Epithelial cell of esophagus (primary cell): ENCODE results near the gene GPRC5D.

Experiments used
- DNase-seq: peaks from one replicate; pipeline ENCODE4 v3.0.0; 2010; ENCODE audit warnings: low read depth
- H3K4me3 ChIP-seq: 2 replicates; pipeline ENCODE4 v1.5.1; 2011; ENCODE audit warnings: mild to moderate bottlenecking, low read length, control low read depth
- CTCF ChIP-seq: IDR thresholded peaks from 2 replicates; pipeline ENCODE4 v1.5.1; 2011; ENCODE audit warnings: low read depth, mild to moderate bottlenecking, low read length, control low read depth, inconsistent platforms; ENCODE audit not compliant: insufficient read depth; ENCODE audit errors: missing control alignments

Gene GPRC5D

DNA sequence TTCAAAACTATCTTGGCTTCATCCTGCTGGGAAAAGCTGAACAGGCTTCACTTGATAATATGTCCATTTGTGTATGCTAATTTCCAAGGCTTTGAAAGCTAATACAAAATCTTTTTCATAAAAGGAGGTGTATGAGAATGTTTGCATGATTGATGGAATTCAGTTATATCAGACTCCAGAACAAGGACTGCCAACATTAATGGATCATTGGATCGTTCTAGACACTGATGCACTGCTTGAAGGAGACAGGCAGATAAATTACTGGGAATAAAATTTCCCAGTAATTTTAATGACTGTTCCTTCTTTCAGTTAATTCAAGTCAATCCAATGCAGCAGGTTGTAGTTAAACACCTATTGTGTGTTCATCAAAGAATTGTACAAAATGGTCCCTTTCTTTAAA is 466 bp downstream of the GPRC5D start:
- no peak for DNase-seq
- TF ChIP-seq CTCF: no peak
- no peak overlapping the region for H3K4me3 ChIP-seq

DNA sequence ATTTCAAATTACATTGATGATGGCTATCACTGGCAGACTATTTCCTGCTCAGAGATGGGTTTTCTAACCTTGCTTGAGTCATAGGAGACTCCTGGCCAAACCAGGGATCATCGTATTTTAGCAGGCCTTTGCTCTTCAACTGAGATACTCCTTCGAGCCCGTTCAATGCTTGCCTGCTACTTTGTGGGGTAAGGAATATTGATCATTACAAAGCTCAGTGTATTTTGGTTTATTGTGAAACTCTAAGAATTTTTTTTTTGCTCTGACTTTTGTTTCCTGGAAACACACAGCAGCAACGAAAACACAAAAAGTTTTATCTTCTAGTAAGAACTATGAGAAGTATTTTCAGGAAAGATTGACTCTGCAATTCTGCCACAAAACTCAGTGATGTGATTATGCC is 4.1 kb downstream of the GPRC5D start:
- no peak overlapping the region for H3K4me3 ChIP-seq
- TF ChIP-seq CTCF: no peak
- DNase-seq: no peak

DNA sequence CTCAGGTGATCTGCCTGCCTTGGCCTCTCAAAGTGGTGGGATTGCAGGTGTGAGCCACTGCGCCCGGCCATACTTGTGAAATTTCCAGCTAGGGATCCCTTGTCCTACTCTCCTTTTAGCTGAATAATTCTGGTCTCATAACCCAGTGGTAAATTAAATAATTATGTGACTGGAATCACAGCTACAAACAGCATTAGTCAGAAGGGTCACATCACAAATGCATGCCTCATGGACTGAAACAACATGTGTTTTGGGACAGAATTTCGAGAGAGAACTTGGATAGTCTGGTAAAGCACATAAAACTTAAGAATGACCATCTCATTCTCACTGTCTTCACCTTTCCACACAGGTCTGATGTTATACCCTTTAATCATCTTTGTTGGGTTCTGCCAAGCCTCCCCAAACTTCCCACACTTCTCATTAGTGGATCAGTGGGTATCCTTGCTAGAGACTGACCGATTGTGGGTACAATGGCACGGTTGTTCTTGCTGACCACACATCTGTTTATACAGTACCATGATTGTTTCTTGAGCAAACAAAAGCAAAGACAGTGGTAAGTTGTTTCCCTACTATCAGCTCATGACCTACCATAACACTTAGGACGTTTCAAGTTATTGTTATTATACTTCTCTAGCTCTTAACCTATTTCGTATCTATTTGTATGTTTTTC is 5.1 kb downstream of the GPRC5D start:
- H3K4me3 ChIP-seq: no peak overlapping the region
- TF ChIP-seq CTCF: no peak
- DNase-seq: no peak

DNA sequence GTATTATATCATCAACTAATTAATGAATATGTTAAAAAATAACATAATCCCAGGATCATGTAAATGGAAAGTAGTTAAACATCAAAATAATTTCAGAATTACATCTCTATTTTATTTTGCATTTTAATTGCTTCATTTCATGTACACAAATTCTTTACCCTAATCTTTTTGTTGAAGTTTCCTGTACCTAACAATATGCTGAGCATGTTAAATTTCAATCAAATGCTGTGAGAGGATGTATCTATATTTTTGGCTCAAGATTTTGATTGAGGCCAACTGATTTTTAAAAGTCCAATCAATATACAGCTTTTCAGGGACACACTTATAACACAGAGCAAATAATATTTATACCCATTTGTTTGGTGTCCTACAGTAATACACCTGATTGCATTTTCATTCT is 6.4 kb downstream of the GPRC5D start:
- DNase-seq: no peak
- no peak for TF ChIP-seq CTCF
- H3K4me3 ChIP-seq: no peak overlapping the region

DNA sequence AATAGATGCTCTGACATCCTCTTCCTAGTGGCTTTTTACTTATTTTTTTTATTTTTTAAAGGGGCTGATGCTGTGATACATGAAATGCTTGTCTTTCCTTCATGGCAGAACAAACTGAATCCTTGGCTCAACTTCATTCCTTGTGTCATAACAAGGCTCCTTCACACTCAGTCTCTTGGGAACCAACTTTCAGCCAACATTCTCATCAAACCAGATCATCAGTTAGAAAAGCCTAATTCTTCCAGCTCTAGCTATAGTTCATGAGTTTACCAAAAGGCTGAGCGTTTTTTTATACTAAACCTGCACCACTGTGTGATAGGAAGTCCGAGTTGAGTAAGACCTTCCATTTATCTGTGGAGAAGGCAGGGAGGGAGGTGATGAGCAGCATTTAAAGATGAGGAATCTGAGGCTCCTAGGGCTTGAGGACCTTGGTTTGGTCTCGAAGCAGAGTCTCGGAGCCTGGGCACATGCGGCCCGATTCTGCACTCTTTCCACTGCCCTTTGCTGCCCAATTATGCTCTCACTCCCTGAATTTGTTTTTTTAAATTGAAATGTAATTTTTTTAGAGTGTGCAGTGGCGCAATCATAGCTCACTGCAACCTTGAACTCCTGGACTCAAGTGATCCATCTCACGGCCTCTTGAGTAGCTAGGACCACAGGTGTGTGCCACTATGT is 8.2 kb downstream of the GPRC5D start:
- H3K4me3 ChIP-seq: no peak overlapping the region
- no peak for TF ChIP-seq CTCF
- no peak for DNase-seq

GRCh38 chr12:12941450-12942350 is 10.3 kb downstream of the GPRC5D start:
- no peak for TF ChIP-seq CTCF
- no peak overlapping the region for H3K4me3 ChIP-seq
- DNase-seq: peak; percentile 24
